SKM-1 (cell line): ENCODE measurements around the gene NR1D1.

Source experiments
- DNase-seq: peaks from one replicate; lab custom pipeline; 2025; ENCODE audit not compliant: unreplicated experiment; lab: John Stamatoyannopoulos, UW

Gene NR1D1

DNA sequence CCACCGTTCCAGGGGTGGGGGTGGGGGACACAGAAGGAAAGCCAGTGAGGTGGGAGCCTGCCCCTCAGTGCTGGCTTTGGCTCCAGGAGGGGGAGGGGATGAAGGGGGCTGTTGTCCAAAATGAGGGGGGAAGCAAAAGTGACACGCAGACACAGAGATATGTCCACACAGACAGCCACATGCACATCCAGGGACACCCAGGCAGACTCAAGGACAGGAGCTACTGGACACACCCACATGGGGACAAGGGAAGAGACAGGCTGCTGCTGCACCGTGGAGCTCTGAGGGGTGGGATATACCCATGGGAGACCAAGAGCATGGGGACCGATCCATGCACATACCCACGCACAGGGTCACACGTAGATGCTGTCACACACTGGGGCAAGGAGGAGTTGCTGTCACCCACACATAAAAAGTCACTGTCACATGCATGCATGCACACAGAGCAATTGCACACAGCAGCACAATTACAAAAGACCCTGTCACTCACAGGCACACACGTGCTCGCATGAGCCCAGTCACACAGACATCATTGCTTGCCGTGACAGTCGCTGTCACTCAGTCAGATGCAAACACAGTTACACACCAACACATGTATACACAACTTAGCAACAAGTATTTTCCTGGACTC, 36.4 kb downstream of the NR1D1 start:
- DNase-seq = no peak

GRCh38 chr17:40063187-40063771, 37.1 kb downstream of the NR1D1 start:
- peak; percentile 48 for DNase-seq

- peak; percentile 46 for DNase-seq
Observed at GRCh38 chr17:40062329-40063186, 37.8 kb downstream of the NR1D1 start, which contains the start of gene THRA. Gene THRA (plus strand): TSS chr17:40062965. CDS start chr17:40074489, 11,524 bp downstream.

- no peak for DNase-seq
Observed at GRCh38 chr17:40061609-40062038, 38.8 kb downstream of the NR1D1 start.

- no peak for DNase-seq
Observed at GRCh38 chr17:40060887-40061608, 39.3 kb downstream of the NR1D1 start.

- no peak for DNase-seq
Observed at GRCh38 chr17:40059729-40060475, 40.5 kb downstream of the NR1D1 start.

GRCh38 chr17:40058865-40059264, 41.5 kb downstream of the NR1D1 start:
- DNase-seq = no peak

- DNase-seq = no peak
Observed at GRCh38 chr17:40058186-40058784, 42.1 kb downstream of the NR1D1 start.

GRCh38 chr17:40056379-40057015, 43.9 kb downstream of the NR1D1 start:
- no peak for DNase-seq
